Activated T-cell treated with anti-CD3 and anti-CD28 coated beads, Interleukin-2, amount 50 U/mL, for 4 hours (primary cell): ENCODE data around the gene MMP15. TPM values are rescaled to one million over a fixed set of nuclear protein-coding genes. Genes with fewer than 3 reads are reported as not detected.
"Not testable (repeated sequence)": the region's sequence is repeated elsewhere in the genome, so short reads cannot be mapped to it uniquely, and the experiment has no call there.

ENCODE experiments used
- ATAC-seq, 2 donors: fragments of 200-7000 bp; cut with Tn5 transposase; one replicate each; pipeline ENCODE4 v1.10.0; 2021
- DNase-seq: peaks from one replicate; pipeline ENCODE4 v3.0.0-alpha.2; 2020
- H3K27me3 Mint-ChIP-seq: one replicate; pipeline ENCODE4 v1.8.0; 2021; ENCODE audit warnings: low read depth, mixed read lengths
- H3K36me3 Mint-ChIP-seq: one replicate; pipeline ENCODE4 v1.8.0; 2022; ENCODE audit warnings: mixed read lengths; ENCODE audit not compliant: insufficient read depth
- H3K4me1 Mint-ChIP-seq: one replicate; pipeline ENCODE4 v1.8.0; 2021; ENCODE audit warnings: low read depth, mixed read lengths
- H3K4me3 Mint-ChIP-seq: one replicate; pipeline ENCODE4 v1.8.0; 2021; ENCODE audit warnings: mild to moderate bottlenecking, moderate library complexity, mixed read lengths
- H3K9me3 Mint-ChIP-seq: one replicate; pipeline ENCODE4 v1.8.0; 2021; ENCODE audit warnings: mixed read lengths
- total RNA-seq, 3 donors: library from RNA; stranded (reverse); gene quantifications; one replicate each; pipeline ENCODE4 v1.2.1, GENCODE V29; 2021

MMP15 gene
- total RNA-seq, 3 donors from 2014 or later, result 0.76 to 1.0 (median 0.95) TPM

DNA sequence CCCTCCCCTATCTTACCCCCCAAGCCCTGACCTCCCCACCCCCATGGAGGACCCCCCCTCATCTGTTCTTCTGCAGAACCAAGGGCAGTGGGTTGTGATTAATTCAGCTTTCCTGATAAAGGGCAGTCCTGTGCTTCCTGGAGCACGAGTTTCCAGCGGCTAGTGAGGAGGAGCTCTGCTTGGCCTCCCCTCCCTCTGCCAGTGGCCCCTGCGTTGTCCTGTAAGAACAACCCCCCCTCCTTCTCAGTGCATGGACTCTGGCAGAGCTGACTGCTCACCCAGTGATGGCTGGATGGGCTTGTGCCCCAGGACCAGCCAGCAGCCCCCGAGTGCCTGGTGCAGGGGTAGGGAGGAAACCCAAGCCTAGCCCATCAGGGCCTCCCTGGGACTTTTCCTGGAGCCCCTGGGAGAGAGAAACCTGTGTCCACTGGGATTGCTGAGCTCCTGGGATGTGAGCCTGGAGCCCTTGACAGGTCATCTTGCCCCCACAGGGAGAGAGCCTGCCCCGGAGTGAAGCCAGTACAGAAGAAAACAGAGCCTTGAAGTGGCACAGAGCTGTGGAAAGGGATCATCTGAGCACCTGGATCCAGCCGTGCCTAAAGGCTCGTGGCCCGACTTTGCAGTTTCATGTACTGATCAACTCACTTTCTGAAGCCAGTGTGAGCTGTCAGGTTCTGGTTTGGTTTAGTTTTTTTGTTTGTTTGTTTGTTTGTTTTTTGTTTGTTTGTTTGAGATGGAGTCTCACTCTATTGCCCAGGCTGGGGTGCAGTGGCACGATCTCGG, 26.5 kb downstream of the MMP15 start:
- no peaks in the 10 kb centered on the region for H3K4me1 Mint-ChIP-seq
- peaks cover 9% of the 10 kb centered on the region for H3K27me3 Mint-ChIP-seq
- DNase-seq, result no peak
- H3K4me3 Mint-ChIP-seq, result no peak overlapping the region
- ATAC-seq, result no peak
- H3K36me3 Mint-ChIP-seq, result no peaks in the 10 kb centered on the region
- no peaks in the 10 kb centered on the region for H3K9me3 Mint-ChIP-seq

DNA sequence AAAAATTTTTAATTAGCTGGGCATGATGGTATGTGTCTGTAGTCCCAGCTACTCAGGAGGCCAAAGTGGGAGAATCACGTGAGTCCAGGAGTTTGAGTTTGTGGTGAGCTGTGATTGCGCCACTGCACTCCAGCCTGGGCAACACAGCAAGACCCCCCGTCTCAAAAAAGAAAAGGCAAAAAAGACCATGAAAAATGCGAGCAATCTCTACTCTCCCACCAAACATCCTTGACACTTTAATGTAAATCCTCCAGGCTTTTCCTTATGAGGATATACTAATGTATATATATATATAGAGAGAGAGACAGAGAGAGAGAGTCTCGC, 28.1 kb downstream of the MMP15 start:
- ATAC-seq (no peak), DNase-seq (no peak)
- H3K9me3 Mint-ChIP-seq, result no peaks in the 10 kb centered on the region
- no peaks in the 10 kb centered on the region for H3K36me3 Mint-ChIP-seq
- peaks cover 9% of the 10 kb centered on the region for H3K27me3 Mint-ChIP-seq
- H3K4me3 Mint-ChIP-seq, result no peak overlapping the region
- no peaks in the 10 kb centered on the region for H3K4me1 Mint-ChIP-seq

DNA sequence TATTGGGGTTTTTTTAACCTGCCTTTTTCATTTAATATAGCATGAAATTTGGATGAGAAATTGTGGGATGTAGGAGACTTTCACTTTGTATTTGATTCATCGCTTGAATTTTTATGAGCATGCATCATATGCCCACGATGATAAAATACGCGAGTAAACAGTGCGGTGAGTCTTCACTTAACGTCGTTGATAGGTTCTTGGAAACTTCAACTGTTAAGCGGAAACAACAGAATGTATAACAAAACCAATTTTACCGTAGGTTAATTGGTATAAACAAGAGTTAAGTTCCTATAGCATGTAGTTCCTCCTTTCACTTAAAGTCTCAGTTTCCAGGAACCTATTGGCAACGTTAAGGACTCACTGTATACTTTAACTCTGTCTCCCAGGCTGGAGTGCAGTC, 28.7 kb downstream of the MMP15 start:
- no peak overlapping the region for H3K4me3 Mint-ChIP-seq
- ATAC-seq (peak in 1 of 2 donors; percentile 25), DNase-seq (no peak)
- H3K9me3 Mint-ChIP-seq, result no peaks in the 10 kb centered on the region
- no peaks in the 10 kb centered on the region for H3K36me3 Mint-ChIP-seq
- no peaks in the 10 kb centered on the region for H3K4me1 Mint-ChIP-seq
- peaks cover 9% of the 10 kb centered on the region for H3K27me3 Mint-ChIP-seq

DNA sequence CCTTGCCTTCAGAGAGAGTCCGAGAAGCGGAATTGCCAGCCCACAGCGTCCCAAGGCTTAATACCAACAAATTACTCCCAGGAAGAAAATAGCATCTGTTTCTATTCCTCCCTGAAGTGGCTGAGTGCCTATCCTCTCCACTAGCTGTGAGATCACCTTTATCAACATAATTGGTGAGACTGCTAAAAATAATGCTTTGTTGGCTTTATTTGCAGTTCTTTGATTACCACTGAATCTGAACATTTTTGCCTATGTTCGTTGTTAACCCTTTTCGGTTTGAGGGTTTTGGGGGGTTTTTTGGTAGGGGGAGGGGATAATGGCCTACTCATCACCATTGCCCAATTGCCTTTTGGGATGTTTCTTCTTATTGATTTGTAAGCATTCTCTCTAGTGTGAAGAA, 31.0 kb downstream of the MMP15 start:
- no peaks in the 10 kb centered on the region for H3K9me3 Mint-ChIP-seq
- peaks cover 5% of the 10 kb centered on the region for H3K27me3 Mint-ChIP-seq
- DNase-seq (no peak), ATAC-seq (no peak)
- H3K4me3 Mint-ChIP-seq, result no peak overlapping the region
- no peaks in the 10 kb centered on the region for H3K4me1 Mint-ChIP-seq
- H3K36me3 Mint-ChIP-seq, result no peaks in the 10 kb centered on the region

DNA sequence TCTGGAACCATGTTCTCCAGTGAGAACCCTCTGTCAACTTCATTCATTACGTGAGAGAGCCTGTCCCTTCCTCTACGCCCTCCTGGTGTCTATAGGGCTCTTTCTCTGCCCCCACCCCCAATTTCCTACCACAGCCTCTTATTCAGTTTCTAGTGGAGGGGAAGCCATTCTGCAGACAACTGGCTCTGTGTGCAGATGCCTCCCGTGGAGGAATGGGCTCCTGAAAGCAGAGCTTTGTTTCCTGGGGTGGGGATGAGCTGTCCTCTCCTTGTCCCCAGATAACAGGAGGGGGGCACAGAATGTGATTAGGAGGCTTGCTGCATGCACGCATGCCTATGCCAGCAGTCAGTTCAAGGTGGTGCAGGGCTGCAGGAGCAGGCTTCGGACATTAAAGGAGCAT, 31.6 kb downstream of the MMP15 start:
- Mint-ChIP-seq H3K4me3 (no peak overlapping the region), H3K4me1 (no peaks in the 10 kb centered on the region), H3K9me3 (no peaks in the 10 kb centered on the region), H3K27me3 (peaks cover 5% of the 10 kb centered on the region), H3K36me3 (no peaks in the 10 kb centered on the region)
- no peak for ATAC-seq
- no peak for DNase-seq

DNA sequence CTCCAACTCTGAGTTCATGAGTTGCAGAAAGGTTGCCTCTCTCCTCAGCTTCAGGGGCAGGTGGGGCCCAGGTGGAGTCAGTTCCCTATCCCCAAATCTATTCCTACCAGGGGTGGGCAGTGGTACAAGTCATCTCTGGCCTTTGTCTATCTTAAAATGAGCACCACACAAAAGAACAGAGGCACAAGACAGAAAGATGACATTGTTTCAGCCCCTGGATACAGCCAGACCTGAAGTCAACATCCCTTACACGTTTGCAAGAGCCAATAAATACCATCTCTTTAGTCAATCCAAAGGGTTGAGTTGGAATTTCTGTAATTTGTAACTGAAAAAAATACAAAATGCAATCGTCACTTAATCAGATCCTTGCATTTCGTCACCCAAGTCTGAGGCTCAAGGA, 32.2 kb downstream of the MMP15 start:
- H3K4me3 Mint-ChIP-seq, result no peak overlapping the region
- no peaks in the 10 kb centered on the region for H3K36me3 Mint-ChIP-seq
- DNase-seq (no peak), ATAC-seq (no peak)
- H3K27me3 Mint-ChIP-seq, result peaks cover 5% of the 10 kb centered on the region
- no peaks in the 10 kb centered on the region for H3K9me3 Mint-ChIP-seq
- no peaks in the 10 kb centered on the region for H3K4me1 Mint-ChIP-seq

DNA sequence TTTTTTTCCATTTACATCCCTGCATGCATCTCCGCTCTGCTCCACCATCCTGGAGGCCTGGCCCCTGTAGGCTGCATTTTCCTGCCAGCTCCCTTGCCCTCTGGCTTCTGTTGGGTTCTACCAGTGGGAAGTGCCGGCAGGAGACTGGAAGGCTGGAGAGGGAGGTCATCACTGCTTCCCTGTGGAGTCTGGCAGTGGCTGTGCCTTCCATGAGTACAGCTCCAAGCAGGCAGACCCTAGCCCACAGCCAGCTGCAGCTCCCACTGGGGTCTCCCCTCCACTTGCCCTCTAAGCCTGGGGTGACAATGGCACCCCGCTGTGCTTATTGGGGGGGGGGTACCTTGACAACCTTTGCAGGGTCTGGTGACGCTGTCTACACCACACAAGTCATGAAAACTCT, 37.3 kb downstream of the MMP15 start:
- Mint-ChIP-seq H3K9me3 (no peaks in the 10 kb centered on the region), H3K4me1 (no peaks in the 10 kb centered on the region), H3K4me3 (no peak overlapping the region), H3K36me3 (no peaks in the 10 kb centered on the region), H3K27me3 (peaks cover 2% of the 10 kb centered on the region)
- DNase-seq (no peak), ATAC-seq (no peak)

DNA sequence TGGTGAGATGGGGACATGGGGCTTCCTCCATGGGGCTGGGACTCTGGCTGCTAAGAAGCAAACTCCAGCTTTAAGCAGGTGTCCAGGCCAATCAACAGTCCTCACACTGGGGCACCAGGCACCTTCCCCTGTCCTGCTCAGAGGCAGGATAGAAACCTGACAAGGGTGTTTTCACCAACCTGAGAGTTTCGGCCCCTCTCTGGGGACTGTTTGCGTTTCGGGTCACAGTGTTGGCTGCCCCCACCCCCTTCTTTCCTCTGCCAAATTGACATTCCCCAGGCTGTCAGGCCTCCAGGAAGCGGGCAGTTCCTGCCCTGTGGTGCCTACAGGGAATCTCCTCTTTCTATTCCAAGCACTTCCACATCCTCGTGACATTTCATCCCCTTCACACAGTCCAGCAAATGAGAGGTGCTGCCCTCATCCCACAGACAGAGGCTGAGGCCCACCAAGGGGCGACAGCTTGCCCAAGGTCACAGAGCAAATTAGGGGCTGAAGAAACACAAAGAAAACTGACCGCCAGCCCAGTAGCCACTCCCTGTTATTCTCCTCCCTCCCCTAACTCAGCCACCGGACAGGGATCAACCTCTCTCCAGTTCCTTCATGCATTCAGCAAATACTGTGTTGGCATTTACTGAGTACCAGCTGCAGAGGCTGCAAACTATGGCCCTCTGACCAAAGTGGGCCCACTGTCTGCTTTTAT, 38.0 kb downstream of the MMP15 start:
- DNase-seq (no peak), ATAC-seq (no peak)
- H3K4me1 Mint-ChIP-seq, result no peaks in the 10 kb centered on the region
- no peaks in the 10 kb centered on the region for H3K36me3 Mint-ChIP-seq
- H3K9me3 Mint-ChIP-seq, result no peaks in the 10 kb centered on the region
- no peak overlapping the region for H3K4me3 Mint-ChIP-seq
- peaks cover 2% of the 10 kb centered on the region for H3K27me3 Mint-ChIP-seq

DNA sequence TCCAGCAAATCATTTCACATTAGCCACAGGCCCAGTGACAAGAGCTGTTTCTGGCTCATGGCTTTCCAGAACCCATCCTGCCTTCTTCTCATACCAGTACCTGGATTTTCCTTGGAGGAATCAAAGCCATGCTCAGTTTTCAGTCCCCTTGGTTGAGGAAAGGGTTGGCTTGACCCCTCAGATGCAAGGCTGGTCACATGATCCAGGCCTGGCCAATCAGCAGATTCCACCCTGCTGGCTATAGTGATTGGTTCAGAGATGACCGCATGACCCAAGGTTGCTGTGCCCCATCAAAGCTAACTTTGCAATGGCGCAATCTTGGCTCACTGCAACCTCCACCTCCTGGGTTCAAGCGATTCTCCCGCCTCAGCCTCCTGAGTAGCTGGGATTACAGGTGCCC, 45.0 kb downstream of the MMP15 start:
- no peak for DNase-seq
- no peak for ATAC-seq
- Mint-ChIP-seq H3K4me1 (no peaks in the 10 kb centered on the region), H3K4me3 (no peak overlapping the region), H3K36me3 (no peaks in the 10 kb centered on the region), H3K27me3 (no peaks in the 10 kb centered on the region), H3K9me3 (no peaks in the 10 kb centered on the region)

DNA sequence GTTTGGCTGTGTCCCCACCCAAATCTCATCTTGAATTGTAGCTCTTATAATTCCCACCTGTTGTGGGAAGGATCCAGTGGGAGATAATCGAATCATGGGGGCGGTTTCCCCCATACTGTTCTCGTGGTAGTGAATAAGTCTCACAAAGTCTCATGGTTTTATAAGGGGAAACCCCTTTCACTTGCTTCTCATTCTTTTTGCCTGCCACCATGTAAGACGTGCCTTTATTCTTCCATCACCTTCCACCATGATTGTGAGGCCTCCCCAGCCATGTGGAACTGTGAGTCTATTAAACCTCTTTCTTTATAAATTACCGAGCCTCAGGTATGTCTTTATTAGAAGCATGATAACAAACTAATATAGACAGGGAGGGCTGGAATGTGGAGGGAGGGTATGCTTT, 46.6 kb downstream of the MMP15 start:
- H3K9me3 Mint-ChIP-seq, DNase-seq, H3K27me3 Mint-ChIP-seq, ATAC-seq, H3K4me3 Mint-ChIP-seq, H3K36me3 Mint-ChIP-seq, H3K4me1 Mint-ChIP-seq: not testable (repeated sequence)

DNA sequence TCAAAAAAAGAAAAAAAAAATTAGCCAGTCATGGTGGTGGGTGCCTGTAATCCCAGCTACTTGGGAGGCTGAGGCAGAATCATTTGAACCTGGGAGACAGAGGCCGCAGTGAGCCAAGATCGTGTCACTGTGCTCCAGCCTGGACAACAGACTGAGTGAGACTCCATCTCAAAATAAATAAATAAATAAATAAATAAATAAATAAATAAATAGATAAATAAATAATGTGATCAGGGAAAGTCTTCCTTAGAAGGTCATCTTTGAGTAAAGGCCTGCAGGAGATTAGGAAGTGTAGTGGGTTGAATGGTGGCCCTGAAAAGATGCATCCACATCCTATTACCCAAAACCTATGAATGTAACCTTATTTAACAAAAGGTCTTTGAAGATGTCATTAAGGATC, 47.5 kb downstream of the MMP15 start:
- not testable (repeated sequence) for DNase-seq, H3K9me3 Mint-ChIP-seq, H3K27me3 Mint-ChIP-seq, H3K36me3 Mint-ChIP-seq, H3K4me1 Mint-ChIP-seq, ATAC-seq, H3K4me3 Mint-ChIP-seq

DNA sequence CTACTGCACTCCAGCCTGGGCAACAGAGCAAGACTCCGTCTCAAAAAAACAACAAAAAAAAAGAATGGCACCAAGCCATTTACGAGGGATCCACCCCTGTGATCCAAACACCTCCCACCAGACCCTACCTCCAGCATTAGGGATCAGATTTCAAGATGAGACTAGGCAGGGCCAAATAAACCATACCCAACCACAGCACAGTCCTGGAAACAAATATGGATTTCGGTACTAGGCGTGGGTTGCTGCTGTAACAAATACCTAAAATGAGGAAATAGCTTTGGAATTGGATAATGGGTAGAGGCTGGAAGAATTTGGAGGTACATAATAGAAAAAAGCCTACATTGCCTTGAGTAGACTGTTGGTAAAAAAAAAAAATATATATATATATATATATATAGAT, 49.1 kb downstream of the MMP15 start:
- DNase-seq (no peak), ATAC-seq (no peak)
- H3K36me3 Mint-ChIP-seq, result no peaks in the 10 kb centered on the region
- no peaks in the 10 kb centered on the region for H3K27me3 Mint-ChIP-seq
- peaks cover 8% of the 10 kb centered on the region for H3K9me3 Mint-ChIP-seq
- no peaks in the 10 kb centered on the region for H3K4me1 Mint-ChIP-seq
- no peak overlapping the region for H3K4me3 Mint-ChIP-seq

DNA sequence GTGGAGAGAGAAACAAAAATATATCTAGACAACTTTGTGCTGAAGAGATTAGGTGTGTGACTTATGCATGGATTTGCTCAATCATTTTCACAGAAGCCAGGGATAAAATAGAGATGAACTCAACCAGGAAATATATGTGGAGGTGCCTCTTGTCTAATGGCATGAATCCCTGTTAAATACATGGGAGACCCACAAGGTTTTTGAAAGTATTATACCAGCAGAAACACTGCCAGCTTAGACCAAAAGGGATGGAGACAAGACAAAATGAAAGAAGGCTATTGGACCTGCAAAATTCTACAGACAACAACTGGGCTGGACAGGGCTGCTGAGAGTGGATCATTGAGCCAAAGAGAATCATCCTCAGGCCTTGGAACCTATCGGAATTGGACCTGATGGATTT, 51.0 kb downstream of the MMP15 start:
- Mint-ChIP-seq H3K9me3 (peaks cover 8% of the 10 kb centered on the region), H3K27me3 (no peaks in the 10 kb centered on the region), H3K4me1 (no peaks in the 10 kb centered on the region), H3K36me3 (no peaks in the 10 kb centered on the region), H3K4me3 (no peak overlapping the region)
- DNase-seq (no peak), ATAC-seq (no peak)

DNA sequence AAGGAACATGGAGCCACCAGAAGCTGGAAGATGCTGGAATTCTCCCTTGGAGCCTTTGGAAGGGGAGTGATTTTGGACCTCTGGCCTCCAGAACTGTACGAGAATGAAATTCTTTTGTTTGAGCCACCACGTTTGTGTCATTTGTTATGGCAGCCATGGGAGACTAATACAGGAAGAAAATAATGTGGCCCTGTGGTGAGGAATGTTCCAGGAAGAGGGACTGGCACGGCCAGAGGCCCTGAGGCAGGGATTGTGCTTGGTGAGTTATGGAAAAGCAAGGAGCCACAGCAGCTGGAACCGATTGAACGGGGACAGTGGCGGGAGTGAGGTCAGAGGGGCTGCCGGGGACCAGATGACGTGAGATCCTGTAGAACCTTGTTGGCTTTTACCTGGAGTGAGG, 52.2 kb downstream of the MMP15 start:
- Mint-ChIP-seq H3K4me1 (no peaks in the 10 kb centered on the region), H3K9me3 (peaks cover 8% of the 10 kb centered on the region), H3K27me3 (peaks cover 2% of the 10 kb centered on the region), H3K36me3 (no peaks in the 10 kb centered on the region), H3K4me3 (no peak overlapping the region)
- DNase-seq (no peak), ATAC-seq (no peak)

DNA sequence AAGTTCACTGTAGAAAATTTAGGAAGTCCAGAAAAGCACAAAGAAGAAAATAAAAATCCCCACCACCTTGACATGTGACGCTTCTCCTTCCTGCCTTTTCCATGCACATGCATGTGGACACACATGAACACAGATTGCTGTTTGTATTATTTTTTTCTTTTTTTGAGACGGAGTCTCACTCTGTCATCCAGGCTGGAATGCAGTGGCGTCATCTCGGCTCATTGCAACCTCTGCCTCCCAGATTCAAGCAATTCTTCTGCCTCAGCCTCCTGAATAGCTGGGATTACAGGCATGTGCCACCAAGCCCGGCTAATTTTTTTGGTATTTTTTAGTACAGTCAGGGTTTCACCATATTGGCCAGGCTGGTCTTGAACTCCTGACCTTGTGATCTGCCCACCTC, 55.1 kb downstream of the MMP15 start:
- not testable (repeated sequence) for ATAC-seq, H3K4me1 Mint-ChIP-seq, H3K27me3 Mint-ChIP-seq, DNase-seq, H3K4me3 Mint-ChIP-seq, H3K9me3 Mint-ChIP-seq, H3K36me3 Mint-ChIP-seq
